Upper lobe of left lung (tissue), 6 donors: ENCODE measurements around the gene LSM10. TPM values are rescaled to one million over a fixed set of nuclear protein-coding genes. Genes with fewer than 3 reads are reported as not detected.

Experiments
- ATAC-seq, 2 donors: fragments of 200-7000 bp; cut with Tn5 transposase; one replicate each; pipeline ENCODE4 v1.9.1; 2022; ENCODE audit warnings: mild to moderate bottlenecking in 2 of 2, moderate library complexity in 2 of 2; ENCODE audit not compliant: low FRiP score in 2 of 2
- DNase-seq, 2 donors: peaks; one replicate each; pipeline ENCODE4 v3.0.0-alpha.2; 2019 to 2020
- H3K27ac ChIP-seq, 4 donors: fragments of 200-600 bp; sonication (generic); one replicate each; pipeline ENCODE4 v1.5.1; 2016 to 2019
- H3K27me3 ChIP-seq, 4 donors: fragments of 200-600 bp; sonication (generic); one replicate each; pipeline ENCODE4 v1.5.1; 2017 to 2019
- H3K36me3 ChIP-seq, 4 donors: fragments of 200-600 bp; sonication (generic); one replicate each; pipeline ENCODE4 v1.5.1; 2016 to 2019
- H3K4me1 ChIP-seq, 4 donors: fragments of 200-600 bp; sonication (generic); one replicate each; pipeline ENCODE4 v1.5.1; 2018 to 2019
- H3K4me3 ChIP-seq, 4 donors: fragments of 200-600 bp; sonication (generic); one replicate each; pipeline ENCODE4 v1.5.1; 2017 to 2019; ENCODE audit warnings: mild to moderate bottlenecking in 2 of 4, moderate library complexity in 1 of 4
- H3K9me3 ChIP-seq, 4 donors: fragments of 200-600 bp; sonication (generic); one replicate each; pipeline ENCODE4 v1.5.1; 2018 to 2019
- EP300 ChIP-seq, 4 donors: sonication (generic); formaldehyde crosslinking; IDR thresholded peaks; one replicate each; pipeline ENCODE4 v1.5.1; 2017; ENCODE audit warnings: antibody characterized with exemption in 4 of 4, control low read depth in 2 of 4
- POLR2A ChIP-seq, 4 donors: fragments of 450-650 bp; IDR thresholded peaks; one replicate each; pipeline ENCODE4 v1.5.1; 2016 to 2017; ENCODE audit warnings: antibody characterized with exemption in 4 of 4, mild to moderate bottlenecking in 2 of 4
- POLR2AphosphoS5 ChIP-seq, 2 donors: sonication (generic); formaldehyde crosslinking; IDR thresholded peaks; one replicate each; pipeline ENCODE4 v1.5.1; 2017; ENCODE audit warnings: antibody characterized with exemption in 2 of 2
- WGBS, 2 donors: methylation state at CpG; one replicate each; pipeline ENCODE4 v1.1.5; 2017 to 2018; 5-methylcytosine and 5-hydroxymethylcytosine counted together
- total RNA-seq, 6 donors: library from RNA; depleted of rRNA in 4 of 6; stranded (reverse); fragments of >200 nt in 4 of 6; gene quantifications; one replicate each; pipeline versions ENCODE4 v1.1.0 to v1.2.1, GENCODE V29; 2016 to 2021
- TF ChIP-seq, protein P1 (sequence below), 6 experiments: fragments of 450-650 bp in 4 of 6; fragments of 200-600 bp in 2 of 6; sonication (generic) in 2 of 6; IDR thresholded peaks; one replicate each; pipeline ENCODE4 v1.5.1; 2016 to 2019; ENCODE audit warnings: antibody characterized with exemption in 6 of 6
- donor health status: DM: no; HTN: no; CAD: no; lungs with moderate emphysema.
- donor health status: DM: no; HTN: yes; CAD: no; lungs with severe emphysema.

The LSM10 gene
- total RNA-seq, 6 donors from 2014 or later, result 19.1 to 54.6 (median 35.8) TPM

DNA sequence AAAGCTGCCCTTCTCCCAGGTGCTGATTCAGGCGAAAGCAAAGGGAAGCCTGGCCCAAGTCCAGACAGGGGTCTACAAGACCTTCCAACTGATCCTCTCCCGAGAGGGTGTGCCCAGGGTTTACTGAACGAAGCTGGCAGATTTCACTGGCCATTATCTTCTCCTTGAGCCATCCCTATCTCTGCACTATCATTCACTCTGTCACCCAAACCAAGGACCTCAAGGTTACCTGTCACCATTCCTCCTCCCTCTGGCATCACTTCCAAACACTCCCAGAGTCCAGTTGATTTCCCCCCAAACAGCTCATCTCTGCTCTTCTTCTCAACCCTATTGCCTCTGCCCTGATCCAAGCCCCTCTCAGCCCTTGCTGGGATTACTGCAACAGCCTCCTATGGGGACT lies 16.9 kb downstream of the LSM10 start:
- 87 to 92% methylated on average over 3 of the region's 3 CpGs for WGBS, 2 donors
- TF ChIP-seq, protein P1, sequence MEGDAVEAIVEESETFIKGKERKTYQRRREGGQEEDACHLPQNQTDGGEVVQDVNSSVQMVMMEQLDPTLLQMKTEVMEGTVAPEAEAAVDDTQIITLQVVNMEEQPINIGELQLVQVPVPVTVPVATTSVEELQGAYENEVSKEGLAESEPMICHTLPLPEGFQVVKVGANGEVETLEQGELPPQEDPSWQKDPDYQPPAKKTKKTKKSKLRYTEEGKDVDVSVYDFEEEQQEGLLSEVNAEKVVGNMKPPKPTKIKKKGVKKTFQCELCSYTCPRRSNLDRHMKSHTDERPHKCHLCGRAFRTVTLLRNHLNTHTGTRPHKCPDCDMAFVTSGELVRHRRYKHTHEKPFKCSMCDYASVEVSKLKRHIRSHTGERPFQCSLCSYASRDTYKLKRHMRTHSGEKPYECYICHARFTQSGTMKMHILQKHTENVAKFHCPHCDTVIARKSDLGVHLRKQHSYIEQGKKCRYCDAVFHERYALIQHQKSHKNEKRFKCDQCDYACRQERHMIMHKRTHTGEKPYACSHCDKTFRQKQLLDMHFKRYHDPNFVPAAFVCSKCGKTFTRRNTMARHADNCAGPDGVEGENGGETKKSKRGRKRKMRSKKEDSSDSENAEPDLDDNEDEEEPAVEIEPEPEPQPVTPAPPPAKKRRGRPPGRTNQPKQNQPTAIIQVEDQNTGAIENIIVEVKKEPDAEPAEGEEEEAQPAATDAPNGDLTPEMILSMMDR (IDR thresholded peaks at IDR 0.05), result no peak
- no peak for TF ChIP-seq POLR2AphosphoS5 (IDR thresholded peaks at IDR 0.05)
- TF ChIP-seq POLR2A (IDR thresholded peaks at IDR 0.05), result no peak
- Histone ChIP-seq H3K36me3 (peaks cover 0 to 14% (median 0%) of the 10 kb centered on the region in 4 donors), H3K4me1 (peaks cover 45 to 65% (median 60%) of the 10 kb centered on the region in 4 donors), H3K27me3 (no peaks in the 10 kb centered on the region), H3K27ac (peak overlapping the region; percentile 28 to 77 (median 50)), H3K9me3 (no peaks in the 10 kb centered on the region), H3K4me3 (no peak overlapping the region)
- ATAC-seq, result no peak
- DNase-seq, result no peak

- 70 to 72% methylated on average over 5 of the region's 5 CpGs for WGBS, 2 donors
Measured at GRCh38 chr1:36380143-36380619, 17.5 kb downstream of the LSM10 start.

GRCh38 chr1:36377791-36378492 lies 19.8 kb downstream of the LSM10 start:
- WGBS, 2 donors, result 74 to 76% methylated on average over 3 to 4 of the region's 4 CpGs
- H3K27me3 ChIP-seq, result no peaks in the 10 kb centered on the region
- DNase-seq (no peak), ATAC-seq (no peak)
- no peak overlapping the region for H3K4me3 ChIP-seq
- TF ChIP-seq, protein P1 (IDR thresholded peaks at IDR 0.05), result no peak
- TF ChIP-seq POLR2A (IDR thresholded peaks at IDR 0.05) (no peak), POLR2AphosphoS5 (IDR thresholded peaks at IDR 0.05) (no peak), EP300 (IDR thresholded peaks at IDR 0.05) (no peak)
- H3K9me3 ChIP-seq, result no peaks in the 10 kb centered on the region
- peaks cover 54 to 72% (median 70%) of the 10 kb centered on the region in 4 donors for H3K4me1 ChIP-seq
- peak overlapping the region; percentile 28 to 77 (median 54) for H3K27ac ChIP-seq
- peaks cover 0 to 14% (median 0%) of the 10 kb centered on the region in 4 donors for H3K36me3 ChIP-seq

More at GRCh38 chr1:36380143-36380619, 17.5 kb downstream of the LSM10 start:
- TF ChIP-seq EP300 (IDR thresholded peaks at IDR 0.05) (no peak), POLR2AphosphoS5 (IDR thresholded peaks at IDR 0.05) (no peak)
- TF ChIP-seq, protein P1 (IDR thresholded peaks at IDR 0.05), result no peak
- DNase-seq (no peak), ATAC-seq (no peak)
- Histone ChIP-seq H3K4me1 (peaks cover 51 to 71% (median 66%) of the 10 kb centered on the region in 4 donors), H3K9me3 (no peaks in the 10 kb centered on the region), H3K27ac (peak overlapping the region; percentile 28 to 77 (median 50)), H3K4me3 (no peak overlapping the region), H3K27me3 (no peaks in the 10 kb centered on the region), H3K36me3 (peaks cover 0 to 14% (median 0%) of the 10 kb centered on the region in 4 donors)

- H3K9me3 ChIP-seq, result no peaks in the 10 kb centered on the region
- WGBS, 2 donors, result 77% methylated on average over 3 of the region's 3 CpGs; no CpG with 5 or more reads in 1 of the 2 donors
- H3K4me1 ChIP-seq, result peaks cover 61 to 76% (median 64%) of the 10 kb centered on the region in 4 donors
- H3K36me3 ChIP-seq, result peaks cover 0 to 10% (median 2%) of the 10 kb centered on the region in 4 donors
- peak overlapping the region; percentile 91 to 96 (median 94) for H3K27ac ChIP-seq
- H3K4me3 ChIP-seq, result no peak overlapping the region
- ATAC-seq (no peak), DNase-seq (no peak)
- H3K27me3 ChIP-seq, result no peaks in the 10 kb centered on the region
- TF ChIP-seq, protein P1 (IDR thresholded peaks at IDR 0.05), result no peak
- TF ChIP-seq POLR2AphosphoS5 (IDR thresholded peaks at IDR 0.05) (no peak), EP300 (IDR thresholded peaks at IDR 0.05) (no peak), POLR2A (IDR thresholded peaks at IDR 0.05) (no peak)
Measured at GRCh38 chr1:36372617-36373016, 25.1 kb downstream of the LSM10 start.
